Endothelial cell of umbilical vein (primary cell): ENCODE results near the gene RPF1.
"Not testable (repeated sequence)": the region's sequence is repeated elsewhere in the genome, so short reads cannot be mapped to it uniquely, and the experiment has no call there.

Experiments
- CTCF ChIP-seq, 2 donors: IDR thresholded peaks; 1 replicate in 1 of 2; 2 replicates in 1 of 2; pipeline ENCODE4 v1.5.1; 2011; ENCODE audit warnings: low read length in 2 of 2, mild to moderate bottlenecking in 2 of 2, moderate library complexity in 2 of 2, control low read depth in 1 of 2, inconsistent platforms in 1 of 2, low read depth in 1 of 2; ENCODE audit not compliant: insufficient read depth in 1 of 2; ENCODE audit errors: extremely low read depth in 1 of 2
- FOS ChIP-seq: IDR thresholded peaks from 2 replicates; pipeline ENCODE4 v1.6.1; 2011; ENCODE audit warnings: mild to moderate bottlenecking, low read length, moderate library complexity, borderline replicate concordance; ENCODE audit not compliant: insufficient read depth
- GATA2 ChIP-seq: IDR thresholded peaks from 2 replicates; pipeline ENCODE4 v1.7.0; 2011; ENCODE audit warnings: low read depth, mild to moderate bottlenecking, moderate library complexity, mixed read lengths, low read length; ENCODE audit not compliant: insufficient read length, insufficient read depth
- JUN ChIP-seq: IDR thresholded peaks from 2 replicates; pipeline ENCODE4 v1.6.1; 2011; ENCODE audit warnings: borderline replicate concordance, low read depth; ENCODE audit not compliant: insufficient read length, insufficient read depth

- not testable (repeated sequence) for TF ChIP-seq GATA2; FOS; JUN; CTCF (IDR thresholded peaks at IDR 0.05; ENCODE audit: extremely low read depth in 1 of 2, insufficient read depth in 1 of 2, low read depth in 1 of 2, low read length in 2 of 2)
Observed at GRCh38 chr1:84507887-84508286, 28.8 kb downstream of the RPF1 start.
